HepG2 (cell line): ENCODE data around the gene SORBS2. TPM values are rescaled to one million over a fixed set of nuclear protein-coding genes. Genes with fewer than 3 reads are reported as not detected.
A peak's percentile ranks its signal among the peaks of the same experiment; 100 is the strongest.

Source experiments
- BRF2 ChIP-seq: sonication (generic); formaldehyde crosslinking; IDR thresholded peaks from 2 replicates; pipeline ENCODE4 v1.8.1; 2022; ENCODE audit warnings: mild to moderate bottlenecking, missing genetic modification reagents
- CSRNP2 ChIP-seq: sonication (generic); formaldehyde crosslinking; conservative IDR thresholded peaks from 2 replicates; pipeline ENCODE4 v1.8.0; 2022; ENCODE audit warnings: low read depth, missing genetic modification reagents
- ELF3 ChIP-seq: IDR thresholded peaks from 2 replicates; pipeline ENCODE4 v1.6.1; 2016; ENCODE audit warnings: missing genetic modification reagents, missing compliant biosample characterization
- IRX3 ChIP-seq: sonication (generic); formaldehyde crosslinking; IDR thresholded peaks from 2 replicates; pipeline ENCODE4 v1.8.1; 2023; ENCODE audit warnings: mild to moderate bottlenecking, low read depth, missing genetic modification reagents, borderline replicate concordance
- JDP2 ChIP-seq: sonication (generic); formaldehyde crosslinking; IDR thresholded peaks from 2 replicates; pipeline ENCODE4 v1.8.1; 2022; ENCODE audit warnings: missing genetic modification reagents, borderline replicate concordance
- MAFG ChIP-seq: sonication (generic); formaldehyde crosslinking; IDR thresholded peaks from 2 replicates; pipeline ENCODE4 v1.5.1; 2020; ENCODE audit warnings: mild to moderate bottlenecking, missing genetic modification reagents
- SAP130 ChIP-seq: IDR thresholded peaks from 2 replicates; pipeline ENCODE4 v1.6.1; 2016; ENCODE audit warnings: low read depth
- SIX1 ChIP-seq: sonication (generic); formaldehyde crosslinking; IDR thresholded peaks from 2 replicates; pipeline ENCODE4 v1.4.0; 2020; ENCODE audit warnings: missing genetic modification reagents, borderline replicate concordance
- SNAPC4 ChIP-seq: sonication (generic); formaldehyde crosslinking; IDR thresholded peaks from 2 replicates; pipeline ENCODE4 v1.4.0; 2020; ENCODE audit warnings: mild to moderate bottlenecking, missing genetic modification reagents
- TBL1XR1 ChIP-seq: fragments of 150-350 bp; IDR thresholded peaks from 2 replicates; pipeline ENCODE4 v1.6.1; 2014; ENCODE audit warnings: borderline replicate concordance, low read length; ENCODE audit not compliant: partially characterized antibody
- ZNF274 ChIP-seq: sonication (generic); formaldehyde crosslinking; IDR thresholded peaks from 2 replicates; pipeline ENCODE4 v1.5.1; 2020; ENCODE audit warnings: mild to moderate bottlenecking, missing genetic modification reagents
- ZNF407 ChIP-seq: sonication (generic); formaldehyde crosslinking; IDR thresholded peaks from one replicate; pipeline ENCODE4 v1.5.1; 2020; ENCODE audit warnings: mild to moderate bottlenecking, missing genetic modification reagents; ENCODE audit errors: not compliant biosample characterization
- ZNF556 ChIP-seq: sonication (generic); formaldehyde crosslinking; IDR thresholded peaks from 2 replicates; pipeline ENCODE4 v1.4.0; 2020; ENCODE audit warnings: mild to moderate bottlenecking, missing genetic modification reagents, borderline replicate concordance
- polyA plus RNA-seq, 8 experiments: library from polyadenylated mRNA; depleted of rRNA in 3 of 8; stranded (reverse) in 7 of 8; unstranded in 1 of 8; fragments of >200 nt; fragmentation: Illumina TruSeq in 4 of 8; extraction: Trizol in 4 of 8; gene quantifications; 2 replicates each; pipeline versions ENCODE4 v1.2.1 to v1.2.3, GENCODE V29; 2011 to 2016; ENCODE audit warnings: low read depth in 4 of 8, missing spikeins in 1 of 8, mixed read lengths in 1 of 8; ENCODE audit not compliant: insufficient read depth in 1 of 8
- total RNA-seq, 5 experiments: library from RNA; depleted of rRNA; stranded (reverse); fragments of >200 nt; fragmentation: Illumina TruSeq; extraction: Trizol; gene quantifications; 2 replicates each; pipeline ENCODE4 v1.2.3, GENCODE V29; 2016; ENCODE audit warnings: low read depth in 1 of 5

The SORBS2 gene
- total and polyA plus RNA-seq, 2 of the 13 experiments (the other 11 are each of a cell fraction or from before 2014, with no cell fraction given) = 25.0 to 80.5 TPM

GRCh38 chr4:185573651-185574199, 238.3 kb downstream of the SORBS2 start (continued):
- no peak for TF ChIP-seq BRF2 (CRISPR knock-in tag)
- TF ChIP-seq CSRNP2 (CRISPR knock-in tag) = no peak
- TF ChIP-seq JDP2 (CRISPR knock-in tag) = no peak
- TF ChIP-seq ELF3 = peak; percentile 56
- no peak for TF ChIP-seq ZNF407 (CRISPR knock-in tag)
- no peak for TF ChIP-seq SNAPC4 (CRISPR knock-in tag)
- peak; percentile 96; the same call in 1 of the 2 replicates for TF ChIP-seq SIX1 (CRISPR knock-in tag)
- TF ChIP-seq IRX3 (CRISPR knock-in tag) = no peak
- TF ChIP-seq MAFG (CRISPR knock-in tag) = peak; percentile 82
- peak; percentile 41 for TF ChIP-seq SAP130
- TF ChIP-seq ZNF274 (CRISPR knock-in tag) = no peak
- TF ChIP-seq TBL1XR1 = no peak
- no peak for TF ChIP-seq ZNF556 (CRISPR knock-in tag)
